GM21619 (cell line): ENCODE results near the gene SLC44A1.

ENCODE experiments used
- ATAC-seq: cut with Tn5 transposase; IDR thresholded peaks from one replicate; pipeline ENCODE4 v1.9.1; 2021; ENCODE audit not compliant: unreplicated experiment

The SLC44A1 gene

DNA sequence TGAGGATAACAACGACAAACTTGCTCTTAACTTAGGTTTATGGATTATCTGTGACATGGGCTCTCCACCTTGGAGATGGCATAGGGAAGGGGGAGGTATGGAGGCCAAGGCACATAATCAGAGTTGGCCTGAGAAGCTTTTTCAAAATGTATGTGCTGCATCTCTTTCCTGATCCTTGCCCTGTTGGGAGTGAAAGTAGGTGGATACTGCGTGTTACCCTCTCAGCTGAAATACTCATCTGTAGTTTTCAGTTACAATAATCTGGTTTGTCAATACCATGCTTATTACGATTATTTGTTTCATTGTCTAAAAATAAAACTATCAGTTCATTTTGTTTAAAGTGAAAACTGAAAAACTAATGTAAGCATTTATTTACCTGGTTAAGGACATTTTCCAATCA, 86.7 kb downstream of the SLC44A1 start:
- peak; percentile 37 for ATAC-seq

- ATAC-seq, result no peak
These were observed 87.3 kb downstream of the SLC44A1 start for GRCh38 chr9:105331755-105332154.

DNA sequence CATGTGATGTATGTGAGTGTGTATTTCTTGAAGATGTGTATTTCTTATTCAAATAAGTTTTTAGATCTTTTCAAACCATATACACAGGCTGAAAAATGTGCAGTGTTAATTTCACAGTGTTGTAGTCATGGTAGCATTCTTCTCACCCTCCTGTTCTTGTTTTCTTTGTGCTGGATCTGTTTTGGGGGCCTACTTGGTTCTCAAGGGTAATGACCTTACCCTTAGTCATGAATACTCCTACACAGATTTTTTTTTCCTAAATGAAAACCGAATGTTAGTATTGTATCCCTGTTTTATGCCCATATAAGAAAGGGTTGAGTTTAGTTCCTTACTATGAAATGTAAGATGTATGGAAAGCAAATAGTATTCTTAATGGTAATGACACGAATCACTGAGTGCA, 88.0 kb downstream of the SLC44A1 start:
- no peak for ATAC-seq

- ATAC-seq, result no peak
These were observed 88.6 kb downstream of the SLC44A1 start for GRCh38 chr9:105333076-105333475.

- ATAC-seq, result no peak
These were observed 89.4 kb downstream of the SLC44A1 start for GRCh38 chr9:105333811-105334210.

DNA sequence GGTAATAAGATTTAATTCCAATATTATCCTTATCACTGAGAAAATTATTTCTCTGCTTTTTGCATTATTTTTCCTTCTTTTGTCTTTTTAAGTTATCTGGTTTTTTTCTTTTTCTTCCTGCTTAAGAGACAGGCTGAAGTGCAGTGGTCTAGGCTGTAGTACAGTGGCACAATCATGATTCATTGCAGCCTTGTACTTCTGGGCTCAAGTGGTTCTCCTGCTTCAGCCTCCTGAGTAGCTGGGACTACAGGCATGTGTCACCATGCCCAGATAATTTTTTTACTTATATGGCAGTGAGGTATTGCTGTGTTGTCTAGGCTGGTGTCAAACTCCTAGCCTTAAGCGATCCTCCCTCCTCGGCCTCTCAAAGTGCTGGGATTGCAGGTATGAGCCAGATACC, 93.9 kb downstream of the SLC44A1 start:
- ATAC-seq, result no peak

- ATAC-seq, result no peak
These were observed 95.4 kb downstream of the SLC44A1 start for GRCh38 chr9:105339849-105340248.

DNA sequence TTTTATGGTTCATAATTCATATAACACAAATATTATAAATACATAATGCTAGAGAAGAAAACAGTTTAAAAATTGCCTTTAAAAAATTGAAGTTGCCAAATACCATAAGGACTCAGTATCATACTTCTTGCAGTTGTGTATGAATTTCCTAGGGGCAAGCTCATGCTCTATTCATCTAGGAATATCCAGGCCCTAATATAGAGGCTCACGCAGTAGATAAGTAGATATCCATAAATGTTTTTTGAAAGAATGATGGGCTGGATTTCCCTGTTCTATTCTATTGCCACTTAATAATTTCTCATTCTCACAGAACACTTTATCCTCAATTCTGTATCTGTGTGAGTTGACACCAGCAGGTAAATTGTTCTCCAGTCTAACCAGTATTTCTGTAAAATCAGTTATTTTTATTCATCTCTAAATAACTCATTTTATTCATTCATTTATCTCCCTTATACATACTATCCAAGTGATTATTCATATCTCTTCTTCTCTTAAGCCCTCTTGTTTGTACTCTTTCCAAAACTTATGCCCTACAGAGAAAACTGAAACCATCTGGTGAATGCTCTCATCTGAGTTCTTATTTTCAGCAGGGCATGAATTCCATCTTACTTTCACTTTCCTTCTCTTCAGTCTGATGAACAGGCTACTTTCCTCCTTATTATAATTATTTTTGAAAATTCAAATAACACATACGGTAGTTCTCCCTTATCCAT, 97.1 kb downstream of the SLC44A1 start:
- ATAC-seq, result peak; percentile 70

DNA sequence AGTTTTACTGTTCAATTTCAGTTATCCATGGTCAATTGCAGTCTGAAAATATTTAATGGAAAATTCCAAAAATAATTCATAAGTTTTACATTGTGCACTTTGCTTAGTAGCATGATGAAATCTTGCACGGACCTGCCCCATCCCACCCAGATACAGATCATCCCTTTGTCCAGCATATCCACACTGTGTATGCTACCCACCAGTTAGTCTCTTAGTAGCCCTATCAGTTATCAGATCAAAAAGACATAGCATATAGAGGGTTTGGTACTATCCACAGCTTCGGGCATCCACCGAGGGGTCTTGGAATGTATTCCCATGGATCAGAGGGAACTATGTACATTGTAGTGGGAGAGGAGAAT, 97.7 kb downstream of the SLC44A1 start:
- no peak for ATAC-seq

GRCh38 chr9:105344283-105344682, 99.8 kb downstream of the SLC44A1 start:
- ATAC-seq, result no peak

DNA sequence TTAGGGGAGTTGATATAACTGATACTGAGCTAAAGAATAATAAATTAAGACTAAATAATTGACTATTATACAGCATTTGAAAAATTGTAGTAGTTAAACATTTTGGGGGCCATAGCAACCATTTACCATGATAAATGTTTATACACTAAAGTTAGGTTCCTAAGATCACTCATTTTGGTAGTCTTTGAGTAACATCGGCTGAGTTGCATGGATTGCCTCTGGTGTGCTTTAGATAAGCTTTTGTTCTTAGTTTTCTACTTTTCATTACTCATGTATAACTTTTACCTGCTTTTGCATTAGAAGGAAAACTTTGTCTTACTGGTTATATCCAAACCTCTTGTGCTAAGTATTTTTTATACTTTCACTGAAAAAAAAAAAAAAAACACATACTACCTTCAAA, 101.2 kb downstream of the SLC44A1 start:
- no peak for ATAC-seq

- ATAC-seq, result no peak
These were observed 101.8 kb downstream of the SLC44A1 start for GRCh38 chr9:105346273-105346672.

GRCh38 chr9:105354448-105354847, 110.0 kb downstream of the SLC44A1 start:
- no peak for ATAC-seq

DNA sequence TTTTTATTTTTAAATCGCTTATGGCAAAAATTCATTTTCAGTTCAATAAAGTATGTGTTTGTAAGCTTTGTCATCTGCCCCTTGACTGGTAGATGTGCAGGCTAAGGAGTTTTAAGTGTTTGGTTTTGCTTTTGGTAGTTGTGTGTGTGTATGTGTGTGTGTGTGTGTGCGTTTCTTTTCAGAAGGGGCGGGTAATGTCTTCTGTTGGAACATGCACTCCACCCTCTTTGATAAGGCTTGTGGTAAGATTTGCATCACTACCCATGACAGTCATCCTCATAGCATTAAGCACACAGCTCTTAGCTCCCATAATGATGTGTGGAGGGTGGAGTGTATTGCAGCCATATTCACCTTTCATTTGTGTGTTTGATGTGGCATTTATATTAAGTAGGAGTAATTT, 111.3 kb downstream of the SLC44A1 start:
- no peak for ATAC-seq

- ATAC-seq, result peak; percentile 97
These were observed 113.5 kb downstream of the SLC44A1 start for GRCh38 chr9:105357937-105358336.

- ATAC-seq, result no peak
These were observed 115.4 kb downstream of the SLC44A1 start for GRCh38 chr9:105359892-105360291.

GRCh38 chr9:105360344-105360743, 115.9 kb downstream of the SLC44A1 start:
- no peak for ATAC-seq

DNA sequence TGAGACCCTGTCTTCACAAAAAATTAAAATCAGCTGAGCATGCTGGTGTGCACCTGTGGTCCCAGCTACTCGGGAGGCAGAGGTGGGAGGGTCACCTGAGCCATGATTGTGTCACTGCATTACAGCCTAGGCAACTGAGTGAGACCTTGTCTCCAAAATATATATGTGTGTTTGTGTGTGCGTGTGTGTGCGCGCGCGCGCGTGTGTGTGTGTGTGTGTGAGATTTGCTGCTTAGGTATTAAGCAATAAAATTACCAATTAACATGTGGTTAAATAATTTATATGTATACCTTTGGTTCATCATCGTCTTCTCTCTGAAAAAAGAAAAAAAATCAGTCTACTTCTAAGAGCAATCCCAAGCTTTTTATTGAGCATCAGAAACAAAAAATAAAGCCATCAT, 117.4 kb downstream of the SLC44A1 start:
- no peak for ATAC-seq

- no peak for ATAC-seq
These were observed 118.0 kb downstream of the SLC44A1 start for GRCh38 chr9:105362470-105362869.

DNA sequence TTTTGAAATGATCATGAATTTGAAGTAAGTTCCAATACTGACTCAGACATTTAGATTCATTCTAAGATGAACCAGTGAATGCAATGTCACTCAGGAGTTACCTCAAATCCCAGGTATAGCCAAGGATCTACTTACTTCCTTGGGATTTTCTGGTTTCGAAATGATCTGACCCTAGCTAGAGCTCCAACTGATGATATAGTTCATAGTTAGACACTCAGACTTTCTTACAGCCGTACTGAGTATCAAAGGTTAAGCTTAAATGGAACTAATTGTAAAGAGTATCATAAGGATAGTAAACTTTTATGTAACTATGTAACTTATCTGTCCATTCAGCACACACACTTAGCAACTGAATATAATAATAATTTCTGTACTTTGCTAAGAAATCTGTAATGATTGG, 119.4 kb downstream of the SLC44A1 start:
- no peak for ATAC-seq

- ATAC-seq, result no peak
These were observed 125.5 kb downstream of the SLC44A1 start for GRCh38 chr9:105369911-105370310.

GRCh38 chr9:105373723-105374122, 129.3 kb downstream of the SLC44A1 start:
- ATAC-seq, result no peak

- ATAC-seq, result no peak
These were observed 130.9 kb downstream of the SLC44A1 start for GRCh38 chr9:105375323-105375722.
